GM12878 (cell line): ENCODE data around the gene GNG12. TPM values are rescaled to one million over a fixed set of nuclear protein-coding genes. Genes with fewer than 3 reads are reported as not detected.

Experiments
- ATAC-seq: fragments of 200-7000 bp; cut with Tn5 transposase; 3 replicates; pipeline ENCODE4 v1.9.1; 2020; ENCODE audit warnings: mild to moderate bottlenecking, moderate library complexity
- BruUV-seq: library from RNA; stranded (reverse); fragments of 400-500 nt; replicated peaks from 2 replicates; lab custom pipeline; 2021; lab: Mats Ljungman, UMichigan
- CTCF ChIA-PET: fragments of 300-600 bp; sonication (Branson Sonifier 250); formaldehyde crosslinking; extraction: SDS; loops from one replicate; lab custom pipeline; 2021; ENCODE audit warnings: inconsistent platforms; lab: Yijun Ruan, JAX
- POLR2A ChIA-PET: fragments of 350-600 bp; formaldehyde crosslinking; extraction: SDS; loops from one replicate; lab custom pipeline; 2021; ENCODE audit warnings: inconsistent platforms; lab: Charles Lee
- RAD21 ChIA-PET: fragments of 300-600 bp; sonication (Branson Sonifier 250); formaldehyde crosslinking; loops from one replicate; lab custom pipeline; 2023; ENCODE audit warnings: antibody characterized with exemption; ENCODE audit not compliant: unreplicated experiment; lab: Charles Lee
- SMC1A ChIA-PET: fragments of 300-600 bp; sonication (Branson Sonifier 250); formaldehyde crosslinking; loops from one replicate; lab custom pipeline; 2023; ENCODE audit not compliant: unreplicated experiment, uncharacterized antibody; lab: Charles Lee
- DNase-seq: peaks from one replicate; pipeline ENCODE4 v3.0.0-alpha.2; 2011; ENCODE audit warnings: low read depth, low spot score
- FAIRE-seq: peaks from 3 replicates; lab custom pipeline; 2011; peaks lifted over from hg19 to GRCh38; lab: Jason Lieb, UNC
- H2AFZ ChIP-seq: 2 replicates; pipeline ENCODE4 v1.6.0; 2011; ENCODE audit warnings: low read depth, low read length, control low read depth; ENCODE audit not compliant: control insufficient read depth
- H3K27ac ChIP-seq: 2 replicates; pipeline ENCODE4 v1.5.1; 2011; ENCODE audit warnings: control low read depth; ENCODE audit not compliant: control insufficient read depth, insufficient read depth
- H3K27me3 ChIP-seq, 2 experiments: replicated peaks in 1 of 2; 2 replicates each; pipeline versions ENCODE4 v1.6.0 to v1.6.1; 2011; ENCODE audit warnings: low read length in 1 of 2; ENCODE audit not compliant: control insufficient read depth in 2 of 2, insufficient read depth in 2 of 2
- H3K36me3 ChIP-seq, 2 experiments: 2 replicates each; pipeline ENCODE4 v1.5.1; 2011; ENCODE audit warnings: low read length in 1 of 2; ENCODE audit not compliant: control insufficient read depth in 2 of 2, insufficient read depth in 2 of 2
- H3K4me1 ChIP-seq: 2 replicates; pipeline ENCODE4 v1.6.1; 2011; ENCODE audit warnings: mild to moderate bottlenecking, low read length, moderate library complexity, mixed read lengths; ENCODE audit not compliant: control insufficient read depth, insufficient read depth
- H3K4me2 ChIP-seq: 2 replicates; pipeline ENCODE4 v1.6.0; 2011; ENCODE audit warnings: control low read depth; ENCODE audit not compliant: control insufficient read depth, insufficient read depth
- H3K4me3 ChIP-seq: fragments of 200-600 bp; sonication (generic); 2 replicates; pipeline ENCODE4 v1.5.1; 2016
- H3K79me2 ChIP-seq: 2 replicates; pipeline ENCODE4 v1.6.0; 2011; ENCODE audit warnings: low read length; ENCODE audit not compliant: control insufficient read depth, insufficient read depth
- H3K9ac ChIP-seq: 2 replicates; pipeline ENCODE4 v1.8.0; 2011; ENCODE audit warnings: low read length, control low read depth, mixed read lengths; ENCODE audit not compliant: control insufficient read depth, insufficient read depth
- H3K9me3 ChIP-seq: replicated peaks from 3 replicates; pipeline ENCODE4 v1.5.1; 2011; ENCODE audit warnings: mild to moderate bottlenecking, low read length; ENCODE audit not compliant: control insufficient read depth, insufficient read depth
- H4K20me1 ChIP-seq: 2 replicates; pipeline ENCODE4 v1.6.0; 2011; ENCODE audit not compliant: control insufficient read depth, insufficient read depth
- CREM ChIP-seq: IDR thresholded peaks from 2 replicates; pipeline ENCODE4 v1.6.1; 2014; ENCODE audit warnings: antibody characterized with exemption, low read depth
- GATAD2B ChIP-seq: fragments of 450-650 bp; conservative IDR thresholded peaks from 2 replicates; pipeline ENCODE4 v1.6.1; 2017; ENCODE audit warnings: low read depth, mild to moderate bottlenecking, moderate library complexity
- IRF3 ChIP-seq: fragments of 450-650 bp; IDR thresholded peaks from 2 replicates; pipeline ENCODE4 v1.6.1; 2014; ENCODE audit warnings: mild to moderate bottlenecking
- KDM1A ChIP-seq: fragments of 200-600 bp; sonication (generic); IDR thresholded peaks from 2 replicates; pipeline ENCODE4 v1.6.1; 2016; ENCODE audit warnings: borderline replicate concordance
- KLF5 ChIP-seq: fragments of 450-650 bp; IDR thresholded peaks from 2 replicates; pipeline ENCODE4 v1.6.1; 2014; ENCODE audit warnings: mild to moderate bottlenecking; ENCODE audit not compliant: partially characterized antibody
- MEF2B ChIP-seq: fragments of 450-650 bp; IDR thresholded peaks from 2 replicates; pipeline ENCODE4 v1.6.1; 2018; ENCODE audit warnings: mild to moderate bottlenecking, moderate library complexity; ENCODE audit not compliant: partially characterized antibody, poor library complexity, severe bottlenecking
- MYC ChIP-seq: IDR thresholded peaks from 2 replicates; pipeline ENCODE4 v1.6.1; 2011; ENCODE audit warnings: mild to moderate bottlenecking, low read length, moderate library complexity, inconsistent platforms; ENCODE audit not compliant: insufficient read depth, insufficient replicate concordance, insufficient read length, severe bottlenecking
- NR2C1 ChIP-seq: fragments of 450-650 bp; IDR thresholded peaks from 2 replicates; pipeline ENCODE4 v1.6.1; 2017; ENCODE audit warnings: antibody characterized with exemption, mild to moderate bottlenecking, moderate library complexity
- NRF1 ChIP-seq: conservative IDR thresholded peaks from 2 replicates; pipeline ENCODE4 v1.6.1; 2011; ENCODE audit warnings: mild to moderate bottlenecking, low read depth, low read length, improper control_type of control experiment
- POLR2A ChIP-seq: IDR thresholded peaks from 2 replicates; pipeline ENCODE4 v1.6.1; 2011; ENCODE audit warnings: low read depth, mild to moderate bottlenecking, low read length
- RAD51 ChIP-seq: fragments of 450-650 bp; IDR thresholded peaks from 2 replicates; pipeline ENCODE4 v1.6.1; 2016; ENCODE audit warnings: moderate library complexity, mild to moderate bottlenecking, inconsistent platforms
- RELA ChIP-seq: fragments of 450-650 bp; IDR thresholded peaks from 2 replicates; pipeline ENCODE4 v1.8.0; 2014; ENCODE audit warnings: borderline replicate concordance; ENCODE audit not compliant: partially characterized antibody
- SIN3A ChIP-seq: IDR thresholded peaks from 2 replicates; pipeline ENCODE4 v1.6.1; 2012; ENCODE audit warnings: low read depth, low read length, improper control_type of control experiment
- SMAD5 ChIP-seq: IDR thresholded peaks from 2 replicates; pipeline ENCODE4 v1.6.1; 2016; ENCODE audit warnings: antibody characterized with exemption, low read depth
- STAT3 ChIP-seq: IDR thresholded peaks from 2 replicates; pipeline ENCODE4 v1.6.1; 2011; ENCODE audit warnings: low read depth, low read length, improper control_type of control experiment
- ZNF622 ChIP-seq: fragments of 450-650 bp; IDR thresholded peaks from 2 replicates; pipeline ENCODE4 v1.6.1; 2017; ENCODE audit warnings: mild to moderate bottlenecking, inconsistent platforms
- in situ Hi-C: fragments of 300-500 bp; cut with MboI; formaldehyde crosslinking; loops from 9 replicates; pipeline ENCODE4 v1.14.3; 2018; ENCODE audit warnings: mixed read lengths
- intact Hi-C: fragments of 100-400 bp; cut with micrococcal nuclease; formaldehyde crosslinking; loops from one replicate; pipeline ENCODE4 v1.14.2; 2022; ENCODE audit not compliant: unreplicated experiment
- polyA plus RNA-seq, 11 experiments: library from polyadenylated mRNA; depleted of rRNA in 4 of 11; unstranded in 6 of 11; stranded (reverse) in 5 of 11; fragments of >200 nt; fragmentation: Nextera tagmentation in 4 of 11; fragmentation: Illumina TruSeq in 1 of 11; extraction: Ambion mirVana in 4 of 11; extraction: Trizol in 1 of 11; gene quantifications; 1 replicate in 1 of 11; 2 replicates in 10 of 11; pipeline versions ENCODE4 v1.2.1 to v1.2.3, GENCODE V29; 2011 to 2016; ENCODE audit warnings: inconsistent platforms in 2 of 11, missing spikeins in 2 of 11, low read depth in 1 of 11
- total RNA-seq, 4 experiments: library from RNA; depleted of rRNA in 3 of 4; stranded (reverse); fragments of >200 nt in 3 of 4; fragmentation: Illumina TruSeq in 1 of 4; extraction: Trizol in 1 of 4; gene quantifications; 2 replicates each; pipeline versions ENCODE4 v1.2.1 to v1.2.3, GENCODE V29; 2013 to 2021

Gene GNG12
- total and polyA plus RNA-seq, 10 of the 15 experiments (the other 5 are each of a cell fraction or from before 2014, with no cell fraction given), result 0.22 to 32.8 (median 0.35) TPM

- ChIA-PET SMC1A (interaction anchor here (0.6 to 11.4 kb wide), 17 partner anchors 9 to 317 kb away, joined by 3 to 197 read pairs (median 4); no protein-coding TSS in a partner anchor), POLR2A (interaction anchor here (0.6 to 2.2 kb wide), 8 partner anchors 9 to 211 kb away, joined by 3 to 7 read pairs (median 3); no protein-coding TSS in a partner anchor), RAD21 (interaction anchor here (0.7 to 11.0 kb wide), 5 partner anchors 30 to 135 kb away, joined by 3 to 225 read pairs (median 3); no protein-coding TSS in a partner anchor), CTCF (interaction anchor here (0.8 to 2.5 kb wide), 10 partner anchors 9 to 156 kb away, joined by 3 to 18 read pairs (median 5); no protein-coding TSS in a partner anchor)
- TF ChIP-seq STAT3, result no peak
- TF ChIP-seq MYC, result no peak
- no peak for TF ChIP-seq ZNF622
- TF ChIP-seq POLR2A, result no peak
- TF ChIP-seq SIN3A, result no peak
- TF ChIP-seq MEF2B, result no peak
- TF ChIP-seq IRF3, result no peak
- TF ChIP-seq SMAD5, result no peak
- no peak for TF ChIP-seq KLF5
- TF ChIP-seq NR2C1, result no peak
- TF ChIP-seq RELA, result no peak
- no peak for TF ChIP-seq NRF1
- TF ChIP-seq KDM1A, result no peak
- no peak for TF ChIP-seq RAD51
- TF ChIP-seq GATAD2B, result no peak
- TF ChIP-seq CREM, result no peak
- 0 out of 4 replicates have a peak, but pooled peaks cover 0 to 3% of the 10 kb centered on the region in 2 experiments for H3K36me3 ChIP-seq
- no peak overlapping the region for H2AFZ ChIP-seq
- peaks cover 4% of the 10 kb centered on the region; the same call in 1 of the 2 replicates for H3K4me1 ChIP-seq
- no TSS peak for BruUV-seq
- ATAC-seq (no peak), DNase-seq (no peak), FAIRE-seq (no peak)
- no peak overlapping the region for H3K9ac ChIP-seq
- intact Hi-C loops, result no loop called here
- H3K27me3 ChIP-seq, result no peaks in the 10 kb centered on the region
- no peaks in the 10 kb centered on the region for H4K20me1 ChIP-seq
- in situ Hi-C loops, result no loop called here
- no peaks in the 10 kb centered on the region for H3K9me3 ChIP-seq
- H3K27ac ChIP-seq, result no peak overlapping the region
- H3K79me2 ChIP-seq, result peaks cover 10% of the 10 kb centered on the region
- no peak overlapping the region for H3K4me2 ChIP-seq
- H3K4me3 ChIP-seq, result no peak overlapping the region
These were observed 141.6 kb downstream of the GNG12 start for GRCh38 chr1:67691712-67692111.
